GM18499 (cell line): ENCODE measurements around the gene CFAP126.
"Not testable (repeated sequence)": the region's sequence is repeated elsewhere in the genome, so short reads cannot be mapped to it uniquely, and the experiment has no call there.

Experiments
- ATAC-seq: cut with Tn5 transposase; IDR thresholded peaks from one replicate; pipeline ENCODE4 v1.9.1; 2021; ENCODE audit warnings: moderate number of reproducible peaks; ENCODE audit not compliant: insufficient read depth, unreplicated experiment

CFAP126 gene

GRCh38 chr1:161382214-161383019, 14.7 kb upstream of the CFAP126 start:
- ATAC-seq = no peak

GRCh38 chr1:161381707-161382106, 14.0 kb upstream of the CFAP126 start:
- no peak for ATAC-seq

GRCh38 chr1:161379071-161379470, 11.4 kb upstream of the CFAP126 start:
- ATAC-seq = no peak

- no peak for ATAC-seq
These were observed 10.3 kb upstream of the CFAP126 start for GRCh38 chr1:161378014-161378413.

- ATAC-seq = no peak
These were observed 6.7 kb upstream of the CFAP126 start for GRCh38 chr1:161374373-161374772.

GRCh38 chr1:161373442-161373841, 5.8 kb upstream of the CFAP126 start:
- ATAC-seq = no peak

GRCh38 chr1:161365207-161365606, 2.5 kb downstream of the CFAP126 start:
- no peak for ATAC-seq

GRCh38 chr1:161364332-161364731, 3.3 kb downstream of the CFAP126 start:
- ATAC-seq = no peak

- no peak for ATAC-seq
These were observed 8.4 kb downstream of the CFAP126 start for GRCh38 chr1:161359291-161359690.

- no peak for ATAC-seq
These were observed 10.6 kb downstream of the CFAP126 start for GRCh38 chr1:161357073-161357472.

- ATAC-seq = no peak
These were observed 16.2 kb downstream of the CFAP126 start for GRCh38 chr1:161351482-161351881.

- ATAC-seq = no peak
These were observed 17.0 kb downstream of the CFAP126 start for GRCh38 chr1:161350671-161351070.

GRCh38 chr1:161342821-161343220, 24.9 kb downstream of the CFAP126 start:
- no peak for ATAC-seq

- ATAC-seq = no peak
These were observed 25.5 kb downstream of the CFAP126 start for GRCh38 chr1:161342177-161342576.

GRCh38 chr1:161335796-161336195, 31.9 kb downstream of the CFAP126 start:
- ATAC-seq = no peak

GRCh38 chr1:161333166-161333565, 34.5 kb downstream of the CFAP126 start:
- no peak for ATAC-seq

- ATAC-seq = no peak
These were observed 37.3 kb downstream of the CFAP126 start for GRCh38 chr1:161330346-161330745.

GRCh38 chr1:161324020-161324419, 43.7 kb downstream of the CFAP126 start:
- no peak for ATAC-seq

- ATAC-seq = not testable (repeated sequence)
These were observed 51.6 kb downstream of the CFAP126 start for GRCh38 chr1:161315841-161316674.
